SW 1271 (cell line): ENCODE results near the gene STAP1.
"Not testable (repeated sequence)": the region's sequence is repeated elsewhere in the genome, so short reads cannot be mapped to it uniquely, and the experiment has no call there.

ENCODE experiments used
- DNase-seq, 2 experiments: peaks; one replicate each; lab custom pipeline; 2025; lab: John Stamatoyannopoulos, UW

Gene STAP1

GRCh38 chr4:67624939-67625338 lies 66.4 kb downstream of the STAP1 start:
- no peak for DNase-seq

- no peak for DNase-seq
Measured at GRCh38 chr4:67632492-67632891, 74.0 kb downstream of the STAP1 start.

DNA sequence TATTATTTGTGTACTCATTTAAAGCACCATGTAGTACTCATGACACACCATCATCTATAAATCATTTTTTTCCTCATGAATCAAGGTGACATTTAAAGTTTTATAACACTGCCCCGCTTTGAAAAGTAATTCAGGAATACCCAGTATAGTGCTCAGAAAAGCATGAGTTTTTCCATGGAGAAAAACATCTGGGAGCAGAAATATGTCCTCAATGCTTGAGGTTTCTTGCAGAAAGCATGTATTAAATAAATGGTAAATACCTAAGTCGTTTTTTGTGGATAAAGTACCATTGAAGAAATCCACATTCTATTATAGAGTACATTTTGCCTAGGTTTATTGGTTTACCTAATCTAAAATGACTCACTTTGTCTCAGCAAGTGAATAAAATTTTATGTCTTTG lies 76.2 kb downstream of the STAP1 start:
- no peak for DNase-seq

DNA sequence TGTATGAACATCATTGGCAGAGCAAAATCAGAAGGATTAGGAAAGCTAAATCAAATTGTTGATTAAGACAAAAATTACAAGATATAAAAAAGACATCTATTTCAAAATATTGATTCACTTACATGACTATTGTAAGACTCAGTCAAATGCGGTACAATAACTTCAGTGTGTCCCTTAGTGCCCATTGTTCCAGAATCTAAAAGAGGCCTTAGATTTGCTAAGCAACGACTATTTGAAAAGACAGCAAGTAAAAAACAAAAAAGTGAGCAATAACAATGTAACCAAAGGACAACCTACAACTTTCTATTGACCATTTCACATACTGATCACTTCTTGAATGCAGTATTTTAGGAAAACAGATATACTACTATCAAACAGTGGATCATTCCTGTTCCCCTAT lies 76.8 kb downstream of the STAP1 start:
- DNase-seq, result no peak

GRCh38 chr4:67636978-67637377 lies 78.5 kb downstream of the STAP1 start:
- DNase-seq, result not testable (repeated sequence)

- no peak for DNase-seq
Measured at GRCh38 chr4:67638136-67638535, 79.6 kb downstream of the STAP1 start.

- DNase-seq, result no peak
Measured at GRCh38 chr4:67651536-67651935, 93.0 kb downstream of the STAP1 start.
